ENCODE data around the gene STK38. TPM values are rescaled to one million over a fixed set of nuclear protein-coding genes. Genes with fewer than 3 reads are reported as not detected.

STK38 gene
- total and polyA plus RNA-seq, 2 of the 8 experiments (the other 6 are each of a cell fraction or from before 2014, with no cell fraction given) = 8.1 to 19.8 TPM

DNA sequence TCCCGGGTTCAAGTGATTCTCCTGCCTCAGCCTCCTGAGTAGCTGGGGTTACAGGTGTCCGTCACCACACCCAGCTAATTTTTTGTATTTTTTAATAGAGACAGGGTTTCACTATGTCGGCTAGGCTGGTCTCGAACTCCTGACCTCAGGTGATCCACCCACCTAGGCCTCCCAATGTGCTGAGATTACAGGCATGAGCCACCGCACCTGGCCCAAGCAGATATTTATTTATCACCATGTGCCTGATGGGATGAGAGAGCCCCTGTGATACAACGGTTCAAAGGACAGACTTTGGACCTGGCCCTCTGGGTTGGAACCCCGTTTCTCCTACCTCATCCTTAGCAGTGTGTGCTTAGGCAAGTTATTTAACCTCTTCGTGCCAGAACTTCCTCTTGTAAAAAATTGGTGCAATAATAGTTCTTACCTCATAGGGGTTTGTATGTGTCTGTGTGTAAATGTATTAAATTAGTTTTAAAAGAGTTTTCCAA, 19.2 kb upstream of the STK38 start:
- Histone ChIP-seq H3K23me2 (ENCODE audit: low read depth, low read length) (no peaks in the 10 kb centered on the region), H3K4me1 (replicated peaks in 1 of 4; ENCODE audit: control insufficient read depth in 3 of 4, insufficient read depth in 4 of 4, low read length in 3 of 4) (peaks cover 0 to 3% (median 0%) of the 10 kb centered on the region in 4 experiments; a peak in 1 of 7 replicates), H2BK15ac (ENCODE audit: low read length) (no peak overlapping the region), H3K9me3 (ENCODE audit: insufficient read depth in 2 of 2, low read depth in 1 of 2, low read length in 1 of 2) (no peaks in the 10 kb centered on the region), H3K27me3 (replicated peaks in 1 of 4; ENCODE audit: control insufficient read depth in 3 of 4, extremely low read depth in 1 of 4, insufficient read depth in 3 of 4, low read length in 3 of 4) (no peaks in the 10 kb centered on the region), H2AK5ac (ENCODE audit: low read depth, low read length) (no peak overlapping the region), H2BK120ac (replicated peaks; ENCODE audit: low read depth, low read length) (no peak overlapping the region), H4K91ac (replicated peaks; ENCODE audit: insufficient read length, low read length) (no peak overlapping the region), H3K56ac (replicated peaks; ENCODE audit: insufficient read length, low read depth, low read length) (no peak overlapping the region), H3K9ac (replicated peaks in 1 of 4; ENCODE audit: extremely low read depth in 1 of 4, low read depth in 3 of 4, low read length in 3 of 4) (no peak overlapping the region), H4K5ac (ENCODE audit: insufficient read length, low read depth, low read length) (no peak overlapping the region), H2AFZ (ENCODE audit: low read length) (no peak overlapping the region), H3K18ac (ENCODE audit: extremely low read depth, low read length) (no peak overlapping the region), H2BK5ac (ENCODE audit: low read depth, low read length) (no peak overlapping the region), H3K79me2 (ENCODE audit: control insufficient read depth in 1 of 2, insufficient read depth in 2 of 2, low read length in 2 of 2) (no peaks in the 10 kb centered on the region), H2BK12ac (ENCODE audit: low read depth, low read length) (no peak overlapping the region), H3K4me2 (ENCODE audit: insufficient read depth in 1 of 2, low read depth in 2 of 2, low read length in 2 of 2) (no peak overlapping the region), H3K79me1 (ENCODE audit: low read depth, low read length) (no peaks in the 10 kb centered on the region), H3K36me3 (ENCODE audit: control insufficient read depth in 2 of 4, insufficient read depth in 4 of 4, low read length in 3 of 4) (no peaks in the 10 kb centered on the region), H2BK20ac (ENCODE audit: low read length) (no peak overlapping the region), H4K8ac (ENCODE audit: extremely low read depth, insufficient read depth, low read length) (no peak overlapping the region), H4K20me1 (replicated peaks in 1 of 2; ENCODE audit: control insufficient read depth in 1 of 2, insufficient read depth in 2 of 2, low read length in 2 of 2) (no peaks in the 10 kb centered on the region), H3K4me3 (ENCODE audit: extremely low read depth in 1 of 4, insufficient read depth in 2 of 4, low read depth in 3 of 4, low read length in 4 of 4) (no peak overlapping the region), H3K23ac (ENCODE audit: insufficient read length) (no peak overlapping the region), H3K14ac (ENCODE audit: insufficient read length) (no peak overlapping the region), H3K27ac (ENCODE audit: low read depth, low read length) (no peak overlapping the region), H3K4ac (replicated peaks; ENCODE audit: insufficient read length, low read depth, low read length) (no peak overlapping the region)
- CTCF ChIA-PET (ENCODE audit: partially characterized antibody) = interaction anchor here (3.4 kb wide), 1 partner anchor 13 kb away, joined by 14 read pairs; no protein-coding TSS in a partner anchor
- no peak for DNase-seq (ENCODE audit: low read depth in 1 of 2, low spot score in 2 of 2)
- TF ChIP-seq SIN3A (conservative IDR thresholded peaks at IDR 0.05 in 1 of 2, IDR thresholded peaks at IDR 0.05 in 1 of 2; ENCODE audit: low read depth in 1 of 2, low read length in 2 of 2) (no peak), TEAD4 (IDR thresholded peaks at IDR 0.05; ENCODE audit: low read depth, low read length) (no peak), RAD21 (IDR thresholded peaks at IDR 0.05 in 1 of 2, conservative IDR thresholded peaks at IDR 0.05 in 1 of 2; ENCODE audit: low read depth in 2 of 2, low read length in 2 of 2) (no peak), GABPA (IDR thresholded peaks at IDR 0.05; ENCODE audit: borderline replicate concordance, insufficient read depth, low read length) (no peak), SAP30 (IDR thresholded peaks at IDR 0.05; ENCODE audit: insufficient read depth, insufficient replicate concordance, low read length) (no peak)
- TF ChIP-seq, protein P1, sequence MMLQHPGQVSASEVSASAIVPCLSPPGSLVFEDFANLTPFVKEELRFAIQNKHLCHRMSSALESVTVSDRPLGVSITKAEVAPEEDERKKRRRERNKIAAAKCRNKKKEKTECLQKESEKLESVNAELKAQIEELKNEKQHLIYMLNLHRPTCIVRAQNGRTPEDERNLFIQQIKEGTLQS (IDR thresholded peaks at IDR 0.05; ENCODE audit: insufficient read depth, low read depth, low read length) = no peak
- no peak for FAIRE-seq
- 87% methylated on average over 8 of the region's 8 CpGs; no CpG with 5 or more reads in 1 of the 2 experiments for WGBS, 2 experiments (ENCODE audit: extremely low coverage in 1 of 2, insufficient coverage in 1 of 2, insufficient read length in 1 of 2, insufficient replicate concordance in 2 of 2, low coverage in 1 of 2, low lambda C conversion rate in 2 of 2, missing lambda C conversion rate in 1 of 2)
- POLR2A ChIA-PET (ENCODE audit: partially characterized antibody) = interaction anchor here (1.1 to 1.7 kb wide), 2 partner anchors 18 to 27 kb away, joined by 3 to 4 read pairs; no protein-coding TSS in a partner anchor

All from H1 (cell line).